C4-2B (cell line): Measurements from ENCODE around the gene FRMD3.

Experiments used
- H3K27ac ChIP-seq: fragments of 450-650 bp; 2 replicates; pipeline ENCODE4 v1.5.1; 2017
- CTCF ChIP-seq: fragments of 450-650 bp; conservative IDR thresholded peaks from 2 replicates; pipeline ENCODE4 v1.5.1; 2017; ENCODE audit warnings: mild to moderate bottlenecking
- ZFX ChIP-seq: fragments of 450-650 bp; IDR thresholded peaks from 2 replicates; pipeline ENCODE4 v1.6.1; 2017

FRMD3 gene

GRCh38 chr9:83343366-83343999, 194.7 kb downstream of the FRMD3 start:
- H3K27ac ChIP-seq = no peak overlapping the region
- no peak for TF ChIP-seq CTCF
- TF ChIP-seq ZFX = no peak

GRCh38 chr9:83342731-83343130, 195.5 kb downstream of the FRMD3 start:
- H3K27ac ChIP-seq = no peak overlapping the region
- TF ChIP-seq ZFX = no peak
- no peak for TF ChIP-seq CTCF

- no peak overlapping the region for H3K27ac ChIP-seq
- no peak for TF ChIP-seq ZFX
- TF ChIP-seq CTCF = no peak
Observed at GRCh38 chr9:83342006-83342405, 196.2 kb downstream of the FRMD3 start.

- TF ChIP-seq ZFX (no peak), CTCF (no peak)
- H3K27ac ChIP-seq = no peak overlapping the region
Observed at GRCh38 chr9:83340451-83340850, 197.8 kb downstream of the FRMD3 start.

- TF ChIP-seq ZFX = no peak
Observed at GRCh38 chr9:83339435-83339834, 198.8 kb downstream of the FRMD3 start.

GRCh38 chr9:83336706-83337105, 201.5 kb downstream of the FRMD3 start:
- TF ChIP-seq CTCF = no peak
- TF ChIP-seq ZFX = no peak
- H3K27ac ChIP-seq = no peak overlapping the region

More at GRCh38 chr9:83339435-83339834, 198.8 kb downstream of the FRMD3 start:
- no peak overlapping the region for H3K27ac ChIP-seq

GRCh38 chr9:83334320-83334719, 203.9 kb downstream of the FRMD3 start:
- TF ChIP-seq CTCF = peak; percentile 98
- no peak for TF ChIP-seq ZFX
- H3K27ac ChIP-seq = no peak overlapping the region
